Activated CD4-positive, alpha-beta memory T cell treated with anti-CD3 and anti-CD28 coated beads for 36 hours (primary cell): ENCODE data around the gene POU3F2. TPM values are rescaled to one million over a fixed set of nuclear protein-coding genes. Genes with fewer than 3 reads are reported as not detected.

Experiments used
- total RNA-seq, 2 experiments: library from RNA; stranded (reverse); gene quantifications; one replicate each; pipeline ENCODE4 v1.2.3, GENCODE V29; 2021

The POU3F2 gene
- total RNA-seq, 2 experiments from 2014 or later, result not detected

Other genes with a start within 250 kb of the POU3F2 start
- gene FBXL4, start 113.4 kb downstream of the POU3F2 start, total RNA-seq, result 10 to 100 TPM; 13.8 TPM